D341Med (cell line): Measurements from ENCODE around the gene PRM2.
"Not testable (repeated sequence)": the region's sequence is repeated elsewhere in the genome, so short reads cannot be mapped to it uniquely, and the experiment has no call there.

Experiments
- DNase-seq: peaks from one replicate; pipeline ENCODE4 v3.0.0; 2012; ENCODE audit warnings: low spot score

The PRM2 gene

GRCh38 chr16:11289696-11290095, 13.4 kb upstream of the PRM2 start:
- DNase-seq, result not testable (repeated sequence)

- DNase-seq, result no peak
Measured at GRCh38 chr16:11289202-11289601, 12.9 kb upstream of the PRM2 start.

DNA sequence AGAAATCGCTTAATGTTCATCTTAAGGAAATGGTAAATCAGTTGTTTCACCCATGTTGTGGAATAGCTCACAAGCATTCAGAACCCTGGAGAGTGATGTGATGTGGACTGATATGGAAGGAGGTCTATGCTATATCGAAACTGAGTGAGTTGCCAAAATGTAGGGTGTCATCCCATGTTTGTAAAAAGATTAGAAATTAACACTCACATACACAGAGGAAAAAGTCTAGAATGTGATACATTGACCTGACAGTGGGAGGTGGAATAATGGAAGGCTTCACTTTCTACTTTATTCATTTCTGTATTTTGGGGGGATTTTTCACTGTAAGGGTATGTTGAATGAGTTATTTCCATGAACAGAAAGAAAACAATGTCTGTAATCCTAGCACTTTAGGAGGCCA, 9.6 kb upstream of the PRM2 start:
- DNase-seq, result no peak

GRCh38 chr16:11283820-11284248, 7.6 kb upstream of the PRM2 start:
- DNase-seq, result no peak

DNA sequence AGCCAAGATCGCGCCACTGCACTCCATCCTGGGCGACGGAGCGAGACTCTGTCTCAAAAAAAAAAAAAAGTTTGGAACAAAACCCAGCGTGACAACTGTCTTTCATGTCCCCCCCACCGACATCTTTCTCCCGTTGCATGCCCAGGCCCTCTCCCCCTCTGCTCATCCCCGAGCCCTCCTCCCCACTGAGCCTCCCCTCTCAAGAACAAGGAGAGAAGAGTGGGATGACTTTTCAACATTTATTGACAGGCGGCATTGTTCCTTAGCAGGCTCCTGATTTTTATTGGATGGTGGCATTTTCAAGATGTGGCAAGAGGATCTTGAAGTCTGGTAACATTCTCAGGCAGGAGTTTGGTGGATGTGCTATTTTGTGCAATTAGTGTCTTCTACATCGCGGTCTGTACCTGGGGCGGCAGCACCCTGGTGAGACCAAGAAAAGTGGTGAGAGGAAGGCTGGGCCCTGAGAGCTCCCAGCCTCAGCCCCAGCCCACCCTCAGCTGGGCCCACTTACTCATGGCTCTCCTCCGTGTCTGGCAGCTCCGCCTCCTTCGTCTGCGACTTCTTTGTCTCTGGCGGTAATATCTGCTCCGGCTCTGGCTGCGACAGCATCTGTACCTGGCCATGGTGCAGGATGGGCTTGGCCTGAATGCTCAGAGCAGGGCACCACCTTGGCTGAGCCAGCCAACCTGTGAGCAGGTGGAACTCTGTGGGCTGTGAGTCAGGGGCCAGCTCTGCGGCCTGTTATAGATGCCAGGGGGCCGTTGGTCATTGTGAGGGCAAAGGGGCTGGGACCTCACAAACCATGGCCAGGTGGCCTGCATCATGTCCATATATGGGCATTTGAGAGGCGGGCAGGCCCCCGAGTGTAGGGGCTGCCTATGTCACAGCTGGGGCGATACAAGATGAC, 4.6 kb upstream of the PRM2 start, which contains the start of gene PRM1:
TSS of gene PRM1 (minus strand) at position 715 of the 907 bp plus-strand sequence. CDS start at position 623, 92 bp downstream.
- DNase-seq, result no peak

- DNase-seq, result no peak
Measured at GRCh38 chr16:11278681-11279628, 2.7 kb upstream of the PRM2 start.

- DNase-seq, result no peak
Measured at GRCh38 chr16:11277607-11278337, 1.5 kb upstream of the PRM2 start.

DNA sequence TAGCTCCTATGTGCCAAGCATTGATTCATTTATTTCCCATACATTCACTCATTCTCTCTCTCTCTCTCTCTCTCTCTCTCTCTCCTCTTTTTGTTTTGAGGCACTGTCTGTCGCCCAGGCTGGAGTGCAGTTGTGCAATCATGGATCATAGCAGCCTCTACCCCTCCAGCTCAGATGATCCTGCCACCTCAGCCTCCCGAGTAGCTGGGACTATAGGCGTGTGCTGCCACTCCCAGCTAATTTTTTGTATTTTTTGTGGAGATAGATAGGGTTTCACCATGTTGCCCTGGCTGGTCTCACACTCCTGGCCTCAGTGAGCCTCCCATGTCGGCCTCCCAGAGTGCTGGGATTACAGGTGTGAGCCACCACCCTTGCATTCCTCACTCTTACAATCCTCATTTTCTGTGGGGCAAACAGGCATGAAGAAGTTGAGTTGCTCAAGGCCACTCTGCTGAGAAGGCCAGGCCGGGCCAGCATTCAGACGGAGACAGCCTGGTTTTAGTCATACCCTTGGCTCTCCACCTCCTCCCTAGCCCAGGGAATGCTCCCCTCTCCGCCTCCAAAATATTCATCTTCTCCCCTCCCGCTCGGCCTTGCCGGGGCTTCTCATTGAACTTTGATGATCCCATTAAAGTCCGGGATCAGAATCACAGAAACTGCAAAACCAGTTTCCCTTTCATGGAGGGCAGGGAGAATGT, 765 bp upstream of the PRM2 start:
- no peak for DNase-seq

DNA sequence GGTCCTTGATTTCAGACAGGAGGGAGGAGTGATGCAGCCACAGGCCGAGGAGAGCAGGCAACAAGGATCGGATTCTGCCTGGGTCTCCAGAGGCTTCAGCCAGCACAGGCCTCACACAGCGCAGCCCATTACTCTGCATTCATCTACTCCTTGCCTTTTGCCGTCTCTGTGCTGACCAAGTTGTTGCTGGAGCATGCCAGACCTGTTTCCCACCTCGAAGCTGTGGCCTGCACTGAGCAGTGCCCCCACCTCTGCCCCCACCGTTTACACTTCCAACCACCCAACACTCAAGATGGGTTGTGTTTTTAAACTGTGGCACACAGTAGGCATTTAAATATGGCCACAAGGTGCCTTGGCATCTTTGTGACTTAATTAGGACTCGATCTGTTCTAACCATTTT, 1.3 kb downstream of the PRM2 start:
- DNase-seq, result no peak

DNA sequence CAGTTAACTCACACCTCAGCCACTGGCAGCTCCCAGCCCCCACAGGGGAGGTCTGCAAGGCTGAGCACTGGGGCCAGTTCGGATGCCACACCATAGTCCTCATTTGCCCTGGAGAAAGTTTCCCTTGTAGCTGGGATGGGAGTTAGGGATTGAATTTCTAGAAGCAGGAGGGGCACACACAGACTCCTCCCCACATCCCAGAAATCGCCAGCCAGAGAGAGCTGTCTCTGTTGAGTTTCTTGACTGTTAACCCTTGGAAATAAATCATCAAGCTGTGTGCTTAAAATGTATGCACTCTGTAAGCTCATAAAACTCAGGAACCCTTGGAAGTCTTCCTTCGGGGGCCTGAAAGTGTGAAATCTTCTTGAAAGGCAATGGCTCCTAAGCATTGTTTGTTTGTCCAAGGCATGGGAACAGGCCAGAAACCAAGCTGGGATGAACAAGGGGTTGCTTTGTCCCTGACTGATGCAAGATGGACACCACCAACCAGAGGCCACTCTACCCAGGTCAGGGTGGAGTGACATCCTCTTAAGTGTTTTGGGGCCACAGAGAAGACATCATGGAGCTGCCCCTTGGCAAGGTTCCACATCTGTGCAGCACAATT, 2.5 kb downstream of the PRM2 start:
- DNase-seq, result no peak

- no peak for DNase-seq
Measured at GRCh38 chr16:11272921-11273720, 3.2 kb downstream of the PRM2 start, which contains the start of gene PRM3. Gene PRM3, minus strand, starts transcription at chr16:11273629. Its CDS starts 34 bp downstream, at chr16:11273595.

GRCh38 chr16:11272484-11272883, 3.8 kb downstream of the PRM2 start:
- no peak for DNase-seq

DNA sequence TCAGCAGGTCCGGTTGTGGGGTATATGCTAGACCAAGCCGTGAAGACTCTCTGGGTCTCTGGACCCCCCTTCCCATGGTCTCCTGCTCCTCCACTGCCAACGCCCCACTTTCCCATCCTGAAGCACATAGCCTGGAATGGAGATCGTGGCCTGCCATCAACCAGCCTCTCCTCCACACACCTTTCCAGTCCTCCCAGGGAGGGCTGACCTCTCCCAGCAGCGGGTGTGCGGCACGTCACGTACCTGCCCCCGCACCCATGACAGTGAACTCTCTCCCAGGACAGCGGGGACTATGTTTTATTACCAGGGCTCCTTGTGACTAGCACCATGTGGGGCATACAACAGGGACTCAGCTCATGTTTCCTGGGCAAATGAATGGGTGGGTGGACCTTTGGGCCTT, 4.7 kb downstream of the PRM2 start:
- no peak for DNase-seq

- no peak for DNase-seq
Measured at GRCh38 chr16:11270602-11271162, 5.6 kb downstream of the PRM2 start.

DNA sequence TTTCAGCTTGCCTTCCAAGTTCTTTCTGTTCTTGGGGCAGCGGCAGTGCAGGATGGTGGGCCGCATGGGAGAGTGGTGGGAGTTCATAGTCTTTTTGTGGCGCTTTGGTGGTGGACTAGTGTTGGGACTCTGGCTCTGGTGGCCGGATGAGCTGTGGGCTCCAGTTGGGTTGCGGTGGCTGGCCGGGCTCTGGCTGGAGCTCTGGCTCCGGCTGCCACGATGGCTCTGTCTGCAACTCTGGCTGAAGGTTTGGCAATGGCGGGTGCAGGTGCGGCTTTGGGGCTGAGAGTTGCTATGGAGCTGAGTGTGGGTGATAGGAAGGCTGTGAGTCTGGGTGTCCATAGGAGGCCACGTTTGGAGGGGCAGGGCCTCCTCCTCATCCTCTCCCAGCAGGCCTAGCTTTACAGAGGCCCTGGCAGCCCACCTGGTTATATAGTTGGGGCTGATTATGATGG, 7.3 kb downstream of the PRM2 start, which contains the start of gene TNP2:
TSS of gene TNP2 (minus strand) at position 405 of the 455 bp plus-strand sequence. CDS start at position 342, 63 bp downstream.
- no peak for DNase-seq

GRCh38 chr16:11265124-11265523, 11.2 kb downstream of the PRM2 start:
- no peak for DNase-seq

DNA sequence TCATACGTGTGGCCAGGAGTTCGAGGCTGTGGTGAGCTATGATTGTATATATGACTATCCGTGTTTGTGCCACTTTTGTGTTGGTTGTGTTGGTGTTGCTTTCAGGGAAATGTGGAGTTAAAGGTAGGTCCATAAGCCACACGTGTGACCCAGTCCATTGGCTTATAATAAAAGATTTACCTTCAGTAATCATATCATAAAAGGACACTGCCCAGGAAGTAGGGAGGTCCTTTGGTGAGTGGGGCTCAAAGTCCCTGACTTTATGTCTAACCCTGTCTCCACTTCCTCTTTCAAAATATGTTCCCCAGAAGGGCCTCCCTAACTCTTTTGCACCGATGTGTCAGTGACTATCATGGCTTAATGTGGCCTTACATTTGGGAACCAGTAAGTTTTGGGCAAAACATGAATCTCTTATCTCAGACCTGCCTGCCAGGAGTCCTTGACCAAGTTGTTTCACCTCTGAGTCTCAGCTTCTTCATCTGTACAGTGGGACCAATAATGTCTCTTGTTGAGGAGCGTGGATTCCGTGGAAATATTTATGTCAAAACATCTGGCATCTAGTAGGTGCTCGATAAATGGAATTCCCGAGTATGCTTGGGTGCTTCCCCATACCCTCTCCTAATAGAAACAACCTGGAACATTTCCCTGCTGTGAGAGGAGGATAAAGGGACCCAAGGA, 12.0 kb downstream of the PRM2 start:
- no peak for DNase-seq

DNA sequence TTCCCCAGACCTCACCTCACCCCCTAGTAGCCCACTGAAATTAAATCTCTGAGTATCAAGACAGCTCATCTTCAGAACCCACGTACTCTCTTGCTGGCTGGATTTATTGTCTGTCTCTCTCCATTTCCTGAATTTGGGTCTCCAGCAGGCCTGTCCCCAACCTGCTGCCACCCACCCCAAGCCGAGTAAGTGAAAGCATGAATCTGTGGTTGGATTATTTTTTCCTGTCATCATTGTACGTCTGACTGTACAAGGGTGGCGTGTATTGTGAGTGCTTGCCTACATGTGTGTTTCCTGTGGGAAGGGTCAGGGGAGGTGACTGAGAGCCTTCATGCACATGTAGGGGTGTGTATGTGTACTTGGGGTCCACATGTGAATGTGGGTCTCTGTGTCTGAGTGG, 12.5 kb downstream of the PRM2 start:
- no peak for DNase-seq

DNA sequence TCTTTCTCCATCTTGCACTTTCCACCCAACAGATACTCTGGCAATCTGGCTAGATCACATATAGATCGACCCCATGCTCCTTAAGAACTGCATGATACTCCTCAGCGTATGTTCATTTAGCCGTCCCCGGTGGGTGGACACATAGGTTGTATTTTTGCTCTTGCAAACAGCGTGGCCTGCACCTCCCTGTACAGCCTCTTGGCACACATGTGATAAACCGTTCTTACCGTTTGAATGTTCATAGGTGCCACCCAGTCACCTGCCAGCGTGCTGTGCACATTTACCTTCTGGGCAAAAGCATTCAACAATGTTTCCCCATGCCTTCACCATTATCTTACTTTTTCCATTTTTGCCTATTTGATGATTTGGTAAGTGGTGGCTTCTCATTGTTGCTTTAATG, 13.4 kb downstream of the PRM2 start:
- no peak for DNase-seq
